MCF 10A (cell line): ENCODE measurements around the gene ZAP70. TPM values are rescaled to one million over a fixed set of nuclear protein-coding genes. Genes with fewer than 3 reads are reported as not detected.
"Not testable (repeated sequence)": the region's sequence is repeated elsewhere in the genome, so short reads cannot be mapped to it uniquely, and the experiment has no call there.

Experiments used
- BruUV-seq: library from RNA; stranded (reverse); fragments of 400-500 nt; replicated peaks from 2 replicates; lab custom pipeline; 2021; lab: Mats Ljungman, UMichigan
- CTCF ChIA-PET: fragments of 300-600 bp; sonication (Branson Sonifier 250); formaldehyde crosslinking; extraction: SDS; loops from one replicate; lab custom pipeline; 2021; ENCODE audit warnings: antibody characterized with exemption, inconsistent platforms; lab: Yijun Ruan, JAX
- POLR2A ChIA-PET: fragments of 300-600, 350-650 bp; sonication (Branson Sonifier 250); formaldehyde crosslinking; extraction: SDS; loops from one replicate; lab custom pipeline; 2020; ENCODE audit warnings: antibody characterized with exemption, inconsistent platforms; lab: Yijun Ruan, JAX
- DNase-seq: peaks from one replicate; pipeline ENCODE4 v3.0.0-alpha.2; 2018; ENCODE audit not compliant: unreplicated experiment
- H3K27ac Mint-ChIP-seq: one replicate; pipeline ENCODE4 v1.8.0; 2022; ENCODE audit warnings: mild to moderate bottlenecking, low read depth, mixed read lengths; ENCODE audit not compliant: unreplicated experiment
- H3K27me3 Mint-ChIP-seq: one replicate; pipeline ENCODE4 v1.8.0; 2022; ENCODE audit warnings: mixed read lengths; ENCODE audit not compliant: insufficient read depth, unreplicated experiment
- H3K36me3 Mint-ChIP-seq: one replicate; pipeline ENCODE4 v1.8.0; 2022; ENCODE audit warnings: mild to moderate bottlenecking, moderate library complexity, mixed read lengths; ENCODE audit not compliant: insufficient read depth, unreplicated experiment
- H3K4me1 Mint-ChIP-seq: one replicate; pipeline ENCODE4 v1.8.0; 2022; ENCODE audit warnings: mixed read lengths; ENCODE audit not compliant: insufficient read depth, unreplicated experiment
- H3K4me3 Mint-ChIP-seq: one replicate; pipeline ENCODE4 v1.8.0; 2022; ENCODE audit warnings: mild to moderate bottlenecking, moderate library complexity, mixed read lengths; ENCODE audit not compliant: unreplicated experiment
- H3K9me3 Mint-ChIP-seq: one replicate; pipeline ENCODE4 v1.8.0; 2022; ENCODE audit warnings: mixed read lengths; ENCODE audit not compliant: unreplicated experiment
- intact Hi-C: fragments of 100-400 bp; cut with micrococcal nuclease; formaldehyde crosslinking; loops from 2 replicates; pipeline ENCODE4 v1.14.1; 2022
- total RNA-seq: library from RNA; stranded (reverse); gene quantifications from 2 replicates; pipeline ENCODE4 v1.2.3, GENCODE V29; 2022
- TF ChIP-seq, protein P1 (sequence below): fragments of 200-600 bp; IDR thresholded peaks from one replicate; pipeline ENCODE4 v1.8.0; 2022; ENCODE audit warnings: antibody characterized with exemption, mild to moderate bottlenecking; ENCODE audit not compliant: unreplicated experiment

Gene ZAP70
- total RNA-seq, 1 experiment from 2014 or later = not detected

GRCh38 chr2:97664636-97664970 lies 48.8 kb upstream of the ZAP70 start:
- peak overlapping the region; percentile 93 for H3K27ac Mint-ChIP-seq
- TF ChIP-seq, protein P1, sequence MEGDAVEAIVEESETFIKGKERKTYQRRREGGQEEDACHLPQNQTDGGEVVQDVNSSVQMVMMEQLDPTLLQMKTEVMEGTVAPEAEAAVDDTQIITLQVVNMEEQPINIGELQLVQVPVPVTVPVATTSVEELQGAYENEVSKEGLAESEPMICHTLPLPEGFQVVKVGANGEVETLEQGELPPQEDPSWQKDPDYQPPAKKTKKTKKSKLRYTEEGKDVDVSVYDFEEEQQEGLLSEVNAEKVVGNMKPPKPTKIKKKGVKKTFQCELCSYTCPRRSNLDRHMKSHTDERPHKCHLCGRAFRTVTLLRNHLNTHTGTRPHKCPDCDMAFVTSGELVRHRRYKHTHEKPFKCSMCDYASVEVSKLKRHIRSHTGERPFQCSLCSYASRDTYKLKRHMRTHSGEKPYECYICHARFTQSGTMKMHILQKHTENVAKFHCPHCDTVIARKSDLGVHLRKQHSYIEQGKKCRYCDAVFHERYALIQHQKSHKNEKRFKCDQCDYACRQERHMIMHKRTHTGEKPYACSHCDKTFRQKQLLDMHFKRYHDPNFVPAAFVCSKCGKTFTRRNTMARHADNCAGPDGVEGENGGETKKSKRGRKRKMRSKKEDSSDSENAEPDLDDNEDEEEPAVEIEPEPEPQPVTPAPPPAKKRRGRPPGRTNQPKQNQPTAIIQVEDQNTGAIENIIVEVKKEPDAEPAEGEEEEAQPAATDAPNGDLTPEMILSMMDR = no peak
- TSS peak; percentile 88 for BruUV-seq

DNA sequence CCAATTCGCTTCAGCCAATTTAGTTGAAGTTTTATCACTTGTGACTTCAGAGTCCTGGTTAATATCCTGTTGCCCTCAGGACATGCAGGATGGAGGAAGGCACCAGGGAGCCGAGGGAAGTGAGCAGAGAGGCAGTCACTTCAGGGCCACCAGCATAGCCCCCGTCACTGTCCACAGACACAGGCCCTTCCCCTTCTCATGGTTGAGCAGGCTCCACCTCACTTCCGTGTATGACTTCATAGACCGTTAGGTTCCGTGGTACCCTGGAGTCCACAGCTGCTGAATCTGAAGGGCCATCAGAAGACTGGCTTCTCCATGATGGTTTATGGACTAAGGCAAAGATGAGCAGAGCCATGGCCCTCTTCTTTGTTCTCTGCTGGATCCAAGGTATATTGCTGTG lies 43.9 kb upstream of the ZAP70 start, which contains the start of gene C2orf92:
Gene C2orf92, plus strand, starts transcription at position 266 of the 400 bp plus-strand sequence. Its CDS starts 76 bp downstream, at position 342.
- H3K4me1 Mint-ChIP-seq = no peaks in the 10 kb centered on the region
- H3K36me3 Mint-ChIP-seq = no peaks in the 10 kb centered on the region
- DNase-seq = no peak
- H3K9me3 Mint-ChIP-seq = no peaks in the 10 kb centered on the region
- TF ChIP-seq, protein P1 = no peak
- H3K27ac Mint-ChIP-seq = no peak within 1 kb of the TSS
- intact Hi-C loops = no loop called here
- ChIA-PET CTCF (interaction anchor here (1.0 kb wide), 1 partner anchor 79 kb away, joined by 3 read pairs; no protein-coding TSS in a partner anchor), POLR2A (interaction anchor here (1.4 kb wide), 1 partner anchor 23 kb away, joined by 6 read pairs; the partner anchor contains the start of gene COX5B)
- H3K4me3 Mint-ChIP-seq = no peak within 1 kb of the TSS
- no peaks in the 10 kb centered on the region for H3K27me3 Mint-ChIP-seq
- no TSS peak for BruUV-seq

More at GRCh38 chr2:97664636-97664970, 48.8 kb upstream of the ZAP70 start:
- peaks cover 7% of the 10 kb centered on the region for H3K36me3 Mint-ChIP-seq
- H3K4me1 Mint-ChIP-seq = peaks cover 9% of the 10 kb centered on the region
- no peak for DNase-seq
- intact Hi-C loops = loop anchor here (1.0 kb wide), 2 partner anchors 29 to 33 kb away; no protein-coding TSS in a partner anchor
- H3K9me3 Mint-ChIP-seq = no peaks in the 10 kb centered on the region
- POLR2A ChIA-PET = interaction anchor here (0.7 to 5.0 kb wide), 12 partner anchors 10 to 485 kb away, joined by 3 to 150 read pairs (median 4); partner anchors contain the start of genes ANKRD36B and COX5B
- peak overlapping the region; percentile 88 for H3K4me3 Mint-ChIP-seq
- no peaks in the 10 kb centered on the region for H3K27me3 Mint-ChIP-seq
- CTCF ChIA-PET = interaction anchor here (0.7 to 5.3 kb wide), 10 partner anchors 8 to 888 kb away, joined by 3 to 65 read pairs (median 5); partner anchors contain the start of gene COX5B

- H3K27ac Mint-ChIP-seq = no peak overlapping the region
- intact Hi-C loops = no loop called here
- TF ChIP-seq, protein P1 = no peak
- ChIA-PET POLR2A (interaction anchor here (0.6 to 1.4 kb wide), 2 partner anchors 24 to 1286 kb away, joined by 3 to 6 read pairs; partner anchors contain the start of gene COX5B), CTCF (interaction anchor here (0.6 to 1.0 kb wide), 4 partner anchors 25 to 152 kb away, joined by 3 read pairs; no protein-coding TSS in a partner anchor)
- no peaks in the 10 kb centered on the region for H3K36me3 Mint-ChIP-seq
- H3K4me3 Mint-ChIP-seq = no peak overlapping the region
- H3K9me3 Mint-ChIP-seq = no peaks in the 10 kb centered on the region
- H3K4me1 Mint-ChIP-seq = no peaks in the 10 kb centered on the region
- H3K27me3 Mint-ChIP-seq = no peaks in the 10 kb centered on the region
- BruUV-seq = no TSS peak
- DNase-seq = no peak
Observed at GRCh38 chr2:97670471-97670870, 42.9 kb upstream of the ZAP70 start.

DNA sequence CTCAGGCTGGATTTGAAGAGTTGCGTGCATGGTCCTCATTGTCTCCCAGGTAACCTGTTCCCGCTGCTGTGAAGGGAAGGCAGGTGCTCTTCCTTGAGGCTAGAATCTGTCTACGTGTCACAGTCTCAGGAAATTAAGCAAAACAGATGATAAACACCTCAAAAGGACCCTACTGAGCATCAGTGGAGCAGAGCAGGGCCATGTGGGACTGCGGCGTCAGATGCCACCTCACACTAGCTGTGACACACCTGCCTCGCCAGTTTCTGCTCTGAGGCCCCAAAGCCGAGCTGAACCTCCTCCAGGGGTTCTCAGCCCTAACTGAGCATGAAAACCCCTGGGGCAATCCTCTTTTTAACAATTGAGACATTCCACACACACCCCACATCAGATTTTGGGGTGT lies 41.9 kb upstream of the ZAP70 start:
- no peak for DNase-seq
- Mint-ChIP-seq H3K36me3 (no peaks in the 10 kb centered on the region), H3K9me3 (no peaks in the 10 kb centered on the region), H3K27ac (no peak overlapping the region), H3K27me3 (no peaks in the 10 kb centered on the region), H3K4me3 (no peak overlapping the region), H3K4me1 (no peaks in the 10 kb centered on the region)
- intact Hi-C loops = no loop called here
- ChIA-PET CTCF (no interaction called here), POLR2A (no interaction called here)
- no TSS peak for BruUV-seq
- TF ChIP-seq, protein P1 = no peak

- H3K36me3 Mint-ChIP-seq, POLR2A ChIA-PET, intact Hi-C loops, H3K27ac Mint-ChIP-seq, H3K4me3 Mint-ChIP-seq, H3K9me3 Mint-ChIP-seq, BruUV-seq, DNase-seq, H3K4me1 Mint-ChIP-seq, H3K27me3 Mint-ChIP-seq: not testable (repeated sequence)
- CTCF ChIA-PET = interaction anchor here (1.0 kb wide), 1 partner anchor 8 kb away, joined by 3 read pairs; the partner anchor contains the start of gene ACTR1B
Observed at GRCh38 chr2:97672606-97673140, 40.7 kb upstream of the ZAP70 start.
